Measurements from ENCODE around the gene GABBR2. TPM values are rescaled to one million over a fixed set of nuclear protein-coding genes. Genes with fewer than 3 reads are reported as not detected.

GABBR2 gene
- total RNA-seq, 4 donors from 2014 or later = 2.4 to 13.6 (median 10.0) TPM

DNA sequence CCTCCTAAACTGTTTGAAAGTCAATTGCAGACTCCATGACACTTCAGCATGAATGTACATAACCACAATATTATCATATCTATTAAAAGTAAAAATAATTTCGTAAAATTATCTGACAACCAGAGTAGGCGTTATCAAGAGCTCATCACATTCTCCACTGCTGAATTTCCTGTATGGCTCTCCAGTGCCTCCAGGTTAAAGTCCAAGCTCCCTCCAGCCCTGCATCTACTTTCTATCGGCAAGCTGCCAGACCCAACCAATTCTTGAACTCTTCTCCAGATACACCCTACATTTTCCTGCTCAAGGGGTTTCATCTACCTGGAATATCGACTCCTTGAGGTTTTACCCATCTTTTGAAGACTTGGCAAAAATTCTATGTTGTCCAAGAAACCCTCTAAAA is 378.8 kb downstream of the GABBR2 start:
- H3K36me3 ChIP-seq = no peaks in the 10 kb centered on the region
- no peak overlapping the region for H3K4me3 ChIP-seq (replicated peaks in 1 of 3)
- H3K27me3 ChIP-seq = no peaks in the 10 kb centered on the region
- H3K27ac ChIP-seq = no peak overlapping the region
- H3K9me3 ChIP-seq = no peaks in the 10 kb centered on the region
- TF ChIP-seq CTCF (IDR thresholded peaks at IDR 0.05) (no peak), POLR2A (IDR thresholded peaks at IDR 0.05) (no peak)
- H3K4me1 ChIP-seq = no peaks in the 10 kb centered on the region
- no peak for DNase-seq
- intact Hi-C loops (cut with DNase I) = no loop called here
- whole genome bisulfite sequencing, 2 donors = 64 to 77% methylated on average over 4 of the region's 4 CpGs

- H3K9me3 ChIP-seq = no peaks in the 10 kb centered on the region
- WGBS, 2 donors = 74 to 84% methylated on average over 6 of the region's 6 CpGs
- DNase-seq = no peak
- H3K4me1 ChIP-seq = no peaks in the 10 kb centered on the region
- no peak overlapping the region for H3K4me3 ChIP-seq (replicated peaks in 1 of 3)
- no peaks in the 10 kb centered on the region for H3K27me3 ChIP-seq
- no peaks in the 10 kb centered on the region for H3K36me3 ChIP-seq
- TF ChIP-seq POLR2A (IDR thresholded peaks at IDR 0.05) (no peak), CTCF (IDR thresholded peaks at IDR 0.05) (no peak)
- H3K27ac ChIP-seq = no peak overlapping the region
- intact Hi-C loops (cut with DNase I) = no loop called here
These were observed 379.5 kb downstream of the GABBR2 start for GRCh38 chr9:98329281-98329680.

DNA sequence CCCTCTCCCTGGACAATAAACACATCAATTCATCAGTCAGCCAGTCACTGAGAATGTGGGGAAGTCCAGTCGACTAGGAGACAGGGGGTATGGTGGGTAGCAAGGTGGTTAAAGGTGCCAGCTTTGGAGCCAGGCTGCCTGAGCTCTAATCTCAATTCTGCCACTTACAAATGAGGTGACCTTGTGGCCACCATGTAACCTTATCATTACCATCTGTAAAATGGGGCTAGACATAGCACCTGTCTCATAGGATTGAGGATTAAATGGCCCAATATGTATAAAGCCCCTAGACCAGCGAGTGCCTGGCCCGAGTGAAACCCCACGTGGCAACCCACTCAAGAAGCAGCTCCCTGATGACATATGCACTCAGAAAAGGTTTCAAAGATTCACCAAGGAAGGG is 380.0 kb downstream of the GABBR2 start:
- H3K4me3 ChIP-seq (replicated peaks in 1 of 3) = no peak overlapping the region
- intact Hi-C loops (cut with DNase I) = no loop called here
- no peaks in the 10 kb centered on the region for H3K36me3 ChIP-seq
- no peak overlapping the region for H3K27ac ChIP-seq
- no peak for DNase-seq
- TF ChIP-seq POLR2A (IDR thresholded peaks at IDR 0.05) (no peak), CTCF (IDR thresholded peaks at IDR 0.05) (no peak)
- 73 to 95% methylated on average over 4 of the region's 4 CpGs for WGBS, 2 donors
- no peaks in the 10 kb centered on the region for H3K4me1 ChIP-seq
- no peaks in the 10 kb centered on the region for H3K9me3 ChIP-seq
- no peaks in the 10 kb centered on the region for H3K27me3 ChIP-seq

DNA sequence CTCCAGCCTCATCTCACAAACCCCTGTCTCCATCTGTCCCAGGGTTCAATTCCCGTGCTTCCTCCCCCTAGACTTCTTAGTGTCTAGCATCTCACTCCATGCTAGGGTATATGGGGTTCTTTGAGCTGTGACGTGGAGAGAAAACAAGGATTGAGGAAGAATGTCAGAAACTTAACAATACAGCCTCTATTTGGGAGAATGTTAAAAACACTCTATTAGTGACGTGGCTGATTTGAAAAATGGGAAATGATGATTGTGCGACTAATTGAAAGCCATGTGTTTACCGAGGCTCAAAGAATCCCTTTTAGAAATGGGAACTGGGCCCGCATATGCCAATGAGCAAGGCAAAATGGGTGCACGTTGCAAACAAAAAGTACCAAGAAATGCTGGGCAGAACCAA is 380.6 kb downstream of the GABBR2 start:
- H3K27ac ChIP-seq = no peak overlapping the region
- no peaks in the 10 kb centered on the region for H3K36me3 ChIP-seq
- 82 to 93% methylated on average over 7 of the region's 7 CpGs for WGBS, 2 donors
- no peak for TF ChIP-seq POLR2A (IDR thresholded peaks at IDR 0.05)
- no peak for TF ChIP-seq CTCF (IDR thresholded peaks at IDR 0.05)
- H3K27me3 ChIP-seq = no peaks in the 10 kb centered on the region
- intact Hi-C loops (cut with DNase I) = no loop called here
- H3K4me3 ChIP-seq (replicated peaks in 1 of 3) = no peak overlapping the region
- no peak for DNase-seq
- no peaks in the 10 kb centered on the region for H3K4me1 ChIP-seq
- H3K9me3 ChIP-seq = no peaks in the 10 kb centered on the region

- H3K27ac ChIP-seq = no peak overlapping the region
- intact Hi-C loops (cut with DNase I) = no loop called here
- H3K36me3 ChIP-seq = no peaks in the 10 kb centered on the region
- no peaks in the 10 kb centered on the region for H3K9me3 ChIP-seq
- WGBS, 2 donors = 90 to 93% methylated on average over 4 of the region's 4 CpGs
- H3K4me1 ChIP-seq = no peaks in the 10 kb centered on the region
- no peaks in the 10 kb centered on the region for H3K27me3 ChIP-seq
- DNase-seq = no peak
- no peak for TF ChIP-seq POLR2A (IDR thresholded peaks at IDR 0.05)
- no peak for TF ChIP-seq CTCF (IDR thresholded peaks at IDR 0.05)
- H3K4me3 ChIP-seq (replicated peaks in 1 of 3) = no peak overlapping the region
These were observed 381.5 kb downstream of the GABBR2 start for GRCh38 chr9:98327249-98327561.
